ENCODE measurements around the gene CTNND2. TPM values are rescaled to one million over a fixed set of nuclear protein-coding genes. Genes with fewer than 3 reads are reported as not detected.

The CTNND2 gene
- total and polyA plus RNA-seq, 2 donors (not counting 1 experiment from before 2014, with no cell fraction given), result not detected

GRCh38 chr5:11355491-11355890, 548.8 kb downstream of the CTNND2 start:
- H3K27ac ChIP-seq (ENCODE audit: low read length in 2 of 2), result no peak overlapping the region
- DNase-seq (no peak), ATAC-seq (ENCODE audit: low read depth) (no peak)
- Mint-ChIP-seq H3K27ac (no peak overlapping the region), H3K4me1 (no peaks in the 10 kb centered on the region), H3K9me3 (ENCODE audit: insufficient read depth) (peaks cover 5% of the 10 kb centered on the region), H3K27me3 (no peaks in the 10 kb centered on the region), H3K4me3 (no peak overlapping the region)
- no peak overlapping the region for H3K9ac ChIP-seq (ENCODE audit: low read length)
- ChIA-PET CTCF (no interaction called here), POLR2A (no interaction called here)
- H3K4me3 ChIP-seq (ENCODE audit: control extremely low read depth in 1 of 5, extremely low read depth in 1 of 5, insufficient read depth in 1 of 5, low read depth in 2 of 5, low read length in 4 of 5), result no peak overlapping the region
- TF ChIP-seq EZH2 (IDR thresholded peaks at IDR 0.05; ENCODE audit: borderline replicate concordance, insufficient read depth, low read depth, low read length, poor library complexity, severe bottlenecking) (no peak), CTCF (IDR thresholded peaks at IDR 0.05) (no peak)
- H2AFZ ChIP-seq (ENCODE audit: insufficient read depth, low read depth, low read length, poor library complexity, severe bottlenecking), result no peak overlapping the region
- H3K9me3 ChIP-seq (ENCODE audit: control extremely low read depth in 1 of 3, control insufficient read depth in 2 of 3, insufficient read depth in 1 of 3, low read length in 2 of 3), result no peaks in the 10 kb centered on the region
- H3K79me2 ChIP-seq (ENCODE audit: control insufficient read depth, insufficient read depth, low read length), result no peaks in the 10 kb centered on the region
- H3K4me2 ChIP-seq (replicated peaks; ENCODE audit: low read depth, low read length, poor library complexity, severe bottlenecking), result no peak overlapping the region
- intact Hi-C loops (cut with micrococcal nuclease), result no loop called here
- no peaks in the 10 kb centered on the region for H3K27me3 ChIP-seq (replicated peaks in 1 of 4; ENCODE audit: control extremely low read depth in 1 of 4, control insufficient read depth in 3 of 4, insufficient read depth in 4 of 4, low read length in 3 of 4)
- no peaks in the 10 kb centered on the region for H3K36me3 ChIP-seq (replicated peaks in 1 of 2; ENCODE audit: control extremely low read depth in 1 of 2, control insufficient read depth in 1 of 2, extremely low read depth in 1 of 2, insufficient read depth in 2 of 2, low read length in 1 of 2)
- H4K20me1 ChIP-seq (ENCODE audit: control insufficient read depth, insufficient read depth, low read length, poor library complexity, severe bottlenecking), result no peaks in the 10 kb centered on the region
- no peaks in the 10 kb centered on the region for H3K4me1 ChIP-seq (ENCODE audit: control insufficient read depth in 2 of 2, insufficient read depth in 2 of 2, low read length in 2 of 2)

DNA sequence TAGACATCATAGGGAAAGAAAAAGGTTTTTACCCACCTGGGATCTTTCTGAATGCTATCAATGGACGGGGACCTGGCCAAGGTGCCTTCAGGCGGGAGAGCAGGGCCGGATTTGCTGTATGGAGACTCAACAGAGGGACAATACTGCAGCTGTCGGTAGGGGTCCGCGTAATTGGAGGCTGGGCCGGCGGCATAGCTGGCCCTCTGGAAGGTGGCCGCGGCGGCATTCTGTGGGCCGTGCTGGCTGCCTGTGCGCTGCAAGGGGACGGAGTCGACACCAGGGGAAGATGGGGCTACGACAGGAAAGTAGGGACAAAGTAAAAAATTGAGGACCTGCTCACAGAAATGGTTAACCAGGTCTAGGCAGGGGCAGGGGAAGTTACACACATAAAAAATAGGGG, 557.9 kb downstream of the CTNND2 start:
- H3K79me2 ChIP-seq (ENCODE audit: control insufficient read depth, insufficient read depth, low read length), result no peaks in the 10 kb centered on the region
- DNase-seq (no peak), ATAC-seq (ENCODE audit: low read depth) (no peak)
- no peaks in the 10 kb centered on the region for H3K27me3 Mint-ChIP-seq
- CTCF ChIA-PET, result no interaction called here
- no peak for TF ChIP-seq EZH2 (IDR thresholded peaks at IDR 0.05; ENCODE audit: borderline replicate concordance, insufficient read depth, low read depth, low read length, poor library complexity, severe bottlenecking)
- no peak for TF ChIP-seq CTCF (IDR thresholded peaks at IDR 0.05)
- H3K27ac Mint-ChIP-seq, result no peak overlapping the region
- H3K9me3 ChIP-seq (ENCODE audit: control extremely low read depth in 1 of 3, control insufficient read depth in 2 of 3, insufficient read depth in 1 of 3, low read length in 2 of 3), result no peaks in the 10 kb centered on the region
- H3K4me3 ChIP-seq (ENCODE audit: control extremely low read depth in 1 of 5, extremely low read depth in 1 of 5, insufficient read depth in 1 of 5, low read depth in 2 of 5, low read length in 4 of 5), result no peak overlapping the region
- WGBS (ENCODE audit: insufficient coverage), result 97% methylated on average over 9 of the region's 16 CpGs
- H4K20me1 ChIP-seq (ENCODE audit: control insufficient read depth, insufficient read depth, low read length, poor library complexity, severe bottlenecking), result no peaks in the 10 kb centered on the region
- no peak overlapping the region for H3K27ac ChIP-seq (ENCODE audit: low read length in 2 of 2)
- intact Hi-C loops (cut with micrococcal nuclease), result no loop called here
- no peak overlapping the region for H3K4me2 ChIP-seq (replicated peaks; ENCODE audit: low read depth, low read length, poor library complexity, severe bottlenecking)
- H2AFZ ChIP-seq (ENCODE audit: insufficient read depth, low read depth, low read length, poor library complexity, severe bottlenecking), result no peak overlapping the region
- no peak overlapping the region for H3K9ac ChIP-seq (ENCODE audit: low read length)
- H3K4me1 ChIP-seq (ENCODE audit: control insufficient read depth in 2 of 2, insufficient read depth in 2 of 2, low read length in 2 of 2), result no peaks in the 10 kb centered on the region
- no peaks in the 10 kb centered on the region for H3K27me3 ChIP-seq (replicated peaks in 1 of 4; ENCODE audit: control extremely low read depth in 1 of 4, control insufficient read depth in 3 of 4, insufficient read depth in 4 of 4, low read length in 3 of 4)
- no peaks in the 10 kb centered on the region for H3K9me3 Mint-ChIP-seq (ENCODE audit: insufficient read depth)
- no peaks in the 10 kb centered on the region for H3K36me3 ChIP-seq (replicated peaks in 1 of 2; ENCODE audit: control extremely low read depth in 1 of 2, control insufficient read depth in 1 of 2, extremely low read depth in 1 of 2, insufficient read depth in 2 of 2, low read length in 1 of 2)
- H3K4me3 Mint-ChIP-seq, result no peak overlapping the region
- POLR2A ChIA-PET, result no interaction called here
- H3K4me1 Mint-ChIP-seq, result no peaks in the 10 kb centered on the region
